IPS DF 4.7 (cell line): ENCODE measurements around the gene ARHGAP19.

Source experiments
- DNase-seq: peaks from one replicate; pipeline ENCODE4 v3.0.0-alpha.2; 2013; ENCODE audit warnings: low spot score; ENCODE audit errors: extremely low read depth

Gene ARHGAP19

GRCh38 chr10:97196223-97197029 is 96.0 kb downstream of the ARHGAP19 start:
- no peak for DNase-seq

- no peak for DNase-seq
Observed at GRCh38 chr10:97195706-97196222, 96.7 kb downstream of the ARHGAP19 start.

DNA sequence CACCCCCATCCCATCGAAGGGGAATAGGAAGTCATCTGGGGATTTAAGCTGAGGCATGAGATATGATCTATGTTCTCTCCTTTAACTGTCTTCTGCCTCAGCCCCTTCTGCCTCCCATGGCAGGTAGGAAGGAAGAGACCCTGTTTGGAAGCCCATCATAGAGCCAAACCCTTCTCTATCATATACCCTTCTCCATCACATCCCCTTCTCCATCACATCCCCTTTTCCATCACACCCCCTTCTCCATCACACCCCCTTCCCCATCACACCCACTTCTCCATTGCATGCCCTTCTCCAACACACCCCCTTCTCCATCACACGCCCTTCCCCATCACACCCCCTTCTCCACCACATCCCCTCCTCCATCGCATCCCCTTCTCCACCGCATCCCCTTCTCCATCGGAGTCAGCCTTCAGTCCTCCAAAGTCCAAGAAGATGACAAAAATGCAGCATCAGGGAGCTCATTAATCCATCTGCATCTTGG is 99.4 kb downstream of the ARHGAP19 start:
- DNase-seq = no peak

GRCh38 chr10:97190450-97190849 is 102.0 kb downstream of the ARHGAP19 start:
- no peak for DNase-seq

DNA sequence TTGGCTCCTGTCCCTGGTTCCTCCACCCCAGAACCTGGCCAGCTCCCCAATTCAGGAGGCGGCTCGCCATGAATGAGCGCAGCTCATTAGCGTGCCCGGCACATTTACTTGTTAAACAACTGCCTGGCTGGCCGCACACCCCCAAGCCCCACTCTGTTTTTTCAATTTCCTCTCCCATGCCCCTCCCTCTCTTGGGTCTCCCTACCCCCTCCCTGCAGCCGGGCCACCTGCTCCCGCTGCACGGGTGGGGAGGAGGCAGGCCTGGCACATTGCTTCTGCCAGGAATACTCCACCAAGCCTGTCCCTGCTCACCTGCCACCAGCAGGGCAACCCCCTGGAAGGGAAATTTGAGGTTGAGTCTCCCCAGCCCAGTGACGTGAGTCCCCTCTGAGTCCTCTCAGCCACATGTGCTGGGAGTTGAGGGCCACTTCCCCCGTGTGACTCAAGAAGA is 104.2 kb downstream of the ARHGAP19 start:
- DNase-seq = no peak

DNA sequence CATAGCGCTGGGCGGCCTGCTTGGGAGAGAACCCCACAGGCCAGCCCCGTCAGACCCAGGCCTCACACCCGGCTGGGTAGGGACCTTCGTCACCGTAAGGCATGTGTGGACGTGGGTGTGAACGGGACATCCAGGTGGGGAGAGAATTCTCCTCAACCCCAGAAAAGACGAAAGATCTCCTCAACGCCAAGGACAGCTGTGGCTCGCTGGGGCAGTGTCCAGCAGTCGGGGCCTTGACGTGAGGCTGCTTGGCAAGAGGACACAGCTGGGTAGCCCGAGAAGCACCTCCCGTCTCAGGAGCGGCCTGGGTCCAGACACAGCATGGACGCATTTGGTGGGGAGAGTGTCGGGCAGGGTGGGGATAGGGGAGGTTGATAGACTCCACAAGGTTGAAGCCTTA is 105.5 kb downstream of the ARHGAP19 start:
- DNase-seq = no peak

- no peak for DNase-seq
Observed at GRCh38 chr10:97185326-97186058, 106.9 kb downstream of the ARHGAP19 start, which contains the start of gene SLIT1. Gene SLIT1 (minus strand): TSS chr10:97185959. CDS start chr10:97185674, 285 bp downstream.

DNA sequence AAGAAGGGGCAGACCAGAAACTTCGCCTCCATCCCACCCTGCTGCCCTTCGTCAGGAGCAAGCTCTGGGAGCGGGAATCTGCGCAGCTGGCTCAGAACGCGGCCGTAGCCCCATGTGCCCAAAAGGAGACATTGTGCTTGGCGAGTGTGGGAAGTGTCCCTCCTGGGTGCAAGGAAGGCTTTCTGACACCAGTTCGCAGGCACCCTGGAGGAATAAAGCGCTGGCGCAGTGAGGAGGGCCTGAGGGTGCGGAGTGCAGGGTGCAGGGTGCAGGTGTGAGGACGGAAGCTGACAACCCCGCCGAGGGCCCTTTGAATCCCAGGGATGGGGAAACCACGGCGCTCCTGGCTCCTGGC is 107.5 kb downstream of the ARHGAP19 start:
- no peak for DNase-seq

DNA sequence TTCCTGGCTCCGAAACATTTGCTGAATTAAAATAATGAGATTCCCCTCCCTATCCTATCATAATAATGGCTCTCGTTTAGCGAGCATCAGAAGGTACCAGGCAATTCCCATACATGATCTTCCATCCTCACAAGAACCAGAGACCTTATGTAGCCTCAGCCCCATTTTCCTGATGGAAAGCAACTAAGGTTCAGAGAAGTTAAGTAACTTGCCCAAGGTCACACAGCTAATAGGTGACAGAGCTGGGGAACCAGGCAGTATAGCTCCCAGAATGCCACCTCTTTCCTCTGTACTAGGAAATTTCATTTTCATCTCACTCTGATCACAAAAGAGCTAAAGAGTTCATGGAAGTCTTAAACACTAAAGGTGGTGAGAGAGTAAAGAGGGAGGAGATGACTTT is 109.1 kb downstream of the ARHGAP19 start:
- no peak for DNase-seq

DNA sequence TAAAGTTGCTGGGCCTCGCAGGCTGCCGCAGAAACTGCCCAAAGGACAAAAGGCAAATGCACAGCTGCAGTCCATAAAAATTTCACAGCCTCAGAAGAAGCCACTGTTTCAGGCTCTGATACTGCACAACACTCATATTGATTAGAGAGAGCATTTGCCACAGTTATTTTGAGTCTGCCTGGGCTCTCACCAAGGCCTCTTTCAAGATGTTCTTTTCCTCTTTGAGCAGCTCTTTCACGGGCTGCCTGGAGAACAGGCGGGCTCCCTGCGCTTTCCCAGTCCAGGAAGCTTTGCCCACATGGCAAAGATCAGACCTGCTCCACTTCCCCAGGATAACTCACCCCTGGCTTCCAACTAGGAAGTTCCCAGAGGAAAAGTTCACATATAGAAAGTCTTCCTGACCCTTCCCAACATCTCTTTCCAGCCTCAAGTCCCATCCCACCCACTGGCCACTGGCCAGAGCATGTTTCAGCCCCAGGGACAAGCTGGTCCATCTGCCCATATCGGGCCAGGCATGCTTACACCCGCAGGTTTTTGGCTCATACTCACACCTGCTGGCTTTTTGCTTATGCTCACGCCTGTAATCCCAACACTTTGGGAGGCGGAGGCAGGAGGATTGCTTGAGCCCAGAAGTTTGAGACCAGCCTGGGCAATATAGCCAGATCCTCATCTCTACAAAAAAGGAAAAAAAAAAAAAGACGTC is 110.0 kb downstream of the ARHGAP19 start:
- DNase-seq = no peak

DNA sequence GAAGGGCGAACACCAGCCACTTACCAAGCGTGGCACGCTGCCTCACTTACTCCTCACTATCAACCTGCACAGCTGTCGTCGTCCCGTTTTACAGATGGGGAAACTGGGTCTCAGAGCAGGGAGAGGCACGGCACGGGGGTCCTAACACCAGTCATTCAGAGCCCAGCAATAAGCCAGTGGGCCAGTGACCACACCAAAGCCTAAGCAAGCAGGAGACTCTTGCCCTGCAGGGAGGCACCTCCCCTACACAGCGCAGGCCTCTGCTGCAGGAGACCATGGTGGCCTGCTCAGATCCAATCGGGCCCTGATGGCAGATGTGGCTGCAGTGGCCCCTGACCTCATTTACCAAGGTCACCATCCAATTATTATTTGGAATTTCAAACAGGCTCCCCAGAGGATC is 111.5 kb downstream of the ARHGAP19 start:
- no peak for DNase-seq

DNA sequence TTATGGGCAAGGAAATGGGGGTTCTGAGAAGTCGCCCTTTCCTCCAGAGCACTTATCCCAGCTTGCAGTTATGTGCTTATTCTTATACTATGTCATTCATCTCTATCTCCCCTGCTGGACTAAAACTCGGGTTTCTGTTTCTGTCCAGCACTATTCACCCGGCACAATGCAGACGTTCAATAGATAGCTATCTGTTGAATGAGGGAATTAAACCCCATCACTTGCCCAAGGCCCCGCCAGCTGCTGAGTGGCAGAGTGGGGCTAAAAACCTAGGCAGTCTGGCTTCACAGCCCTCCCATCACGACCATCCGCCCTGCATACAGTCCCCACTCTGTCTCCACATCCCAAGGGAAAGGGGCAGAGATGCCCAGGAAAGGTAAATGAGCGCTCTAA is 112.1 kb downstream of the ARHGAP19 start:
- no peak for DNase-seq

DNA sequence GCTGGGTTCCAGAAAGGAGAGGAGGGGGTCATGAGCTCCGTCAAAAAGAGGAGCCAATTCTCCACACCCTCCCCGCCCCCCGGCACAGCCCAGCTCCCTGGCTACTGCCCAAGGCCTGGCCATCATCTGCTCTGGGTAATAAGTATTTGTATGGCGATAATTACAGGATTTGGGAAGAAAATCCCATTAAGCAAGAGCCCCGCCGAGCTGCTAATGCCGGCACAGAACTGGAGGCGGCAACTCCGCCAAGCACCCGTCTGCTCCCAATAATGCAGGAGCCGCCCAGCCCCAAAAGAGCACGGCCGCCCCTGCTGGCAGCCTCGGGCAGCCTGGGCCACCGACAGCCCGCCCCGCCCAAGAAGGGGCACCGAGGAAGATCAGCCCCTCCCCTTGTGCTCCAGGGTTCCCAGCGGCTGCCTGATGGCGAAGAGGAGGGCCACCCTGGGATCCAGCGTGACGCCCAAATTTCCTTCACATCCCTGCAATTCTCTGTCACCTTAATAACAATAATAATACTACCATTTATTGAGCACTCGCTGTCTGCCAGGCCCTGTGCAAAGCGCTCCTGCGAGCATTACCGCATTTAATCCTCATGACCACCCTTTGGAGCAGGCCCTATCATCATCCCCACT is 112.6 kb downstream of the ARHGAP19 start:
- no peak for DNase-seq

GRCh38 chr10:97179311-97179710 is 113.1 kb downstream of the ARHGAP19 start:
- DNase-seq = no peak

- DNase-seq = no peak
Observed at GRCh38 chr10:97178074-97178473, 114.4 kb downstream of the ARHGAP19 start.

- DNase-seq = no peak
Observed at GRCh38 chr10:97176226-97176625, 116.2 kb downstream of the ARHGAP19 start.

GRCh38 chr10:97175586-97175985 is 116.9 kb downstream of the ARHGAP19 start:
- DNase-seq = no peak

DNA sequence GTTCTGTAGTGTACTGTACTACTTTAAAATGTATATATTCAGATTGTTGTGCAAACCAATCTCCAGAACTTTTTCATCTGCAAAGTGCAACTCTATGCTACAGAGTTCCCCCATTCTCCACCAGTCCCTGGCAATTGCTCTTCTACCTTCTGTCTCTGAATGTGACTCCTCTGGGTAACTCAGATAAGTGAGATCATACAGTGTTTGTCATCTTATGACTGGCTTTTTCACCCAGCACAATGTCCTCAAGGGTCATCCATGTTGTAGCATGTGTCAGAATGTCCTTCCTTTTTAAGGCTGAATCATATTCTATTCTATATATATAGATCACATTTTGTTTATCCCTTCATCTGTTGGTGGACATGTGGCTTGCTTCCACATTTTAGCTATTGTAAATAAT is 117.5 kb downstream of the ARHGAP19 start:
- DNase-seq = no peak

DNA sequence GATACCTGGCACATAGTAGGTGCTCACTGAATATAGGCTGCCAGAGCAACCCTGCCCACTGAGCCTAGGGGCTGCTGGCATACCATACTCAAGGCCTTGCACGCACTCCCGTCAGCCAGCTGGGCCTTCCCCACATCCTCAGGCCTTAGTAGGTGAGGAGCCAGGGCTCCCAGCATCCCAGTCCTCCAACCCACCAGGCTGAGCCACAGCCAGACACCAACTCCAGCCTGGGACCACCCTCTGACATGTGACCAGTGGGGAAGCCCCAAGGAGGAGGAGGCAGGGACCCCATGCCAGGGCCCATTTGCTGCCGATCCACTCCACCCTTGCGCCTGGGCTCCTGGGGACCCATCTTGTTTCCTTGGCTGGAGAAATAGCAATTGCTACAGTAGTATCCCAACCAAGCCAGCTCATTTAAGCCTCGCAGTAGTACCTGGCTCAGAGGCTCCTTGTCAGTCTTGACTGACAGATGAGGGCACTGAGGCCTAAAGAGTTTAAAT is 118.1 kb downstream of the ARHGAP19 start:
- no peak for DNase-seq

DNA sequence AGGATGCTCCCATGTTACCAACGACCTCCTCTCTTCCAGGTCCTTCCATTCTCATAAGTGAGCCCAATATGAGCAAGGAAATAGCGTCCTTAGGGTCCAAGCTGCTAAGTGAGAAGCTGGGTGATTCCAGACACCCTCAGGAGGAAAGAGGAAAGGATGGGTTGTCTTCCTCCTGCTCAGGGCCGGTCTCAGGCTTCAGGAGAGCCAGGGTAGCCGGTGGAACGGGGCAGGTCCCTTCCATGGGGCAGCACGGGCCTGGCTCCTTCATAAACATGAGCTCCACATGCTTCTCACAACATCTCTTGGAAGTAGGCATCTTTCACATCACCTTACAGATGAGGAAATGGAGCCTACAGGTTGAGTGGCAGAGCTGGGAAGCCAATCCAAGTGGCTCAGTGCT is 119.4 kb downstream of the ARHGAP19 start:
- no peak for DNase-seq
